Uterus (tissue), 2 donors: ENCODE results near the gene RTL1.

Experiments
- CTCF ChIP-seq, 4 experiments: fragments of 200-600 bp in 2 of 4; fragments of 450-650 bp in 2 of 4; sonication (generic) in 2 of 4; IDR thresholded peaks; one replicate each; pipeline ENCODE4 v1.5.1; 2016 to 2019; ENCODE audit warnings: antibody characterized with exemption in 4 of 4, mild to moderate bottlenecking in 2 of 4, moderate library complexity in 1 of 4
- POLR2A ChIP-seq, 2 donors: fragments of 450-650 bp; IDR thresholded peaks; one replicate each; pipeline ENCODE4 v1.6.1; 2016; ENCODE audit warnings: antibody characterized with exemption in 2 of 2, mild to moderate bottlenecking in 1 of 2, moderate library complexity in 1 of 2

GRCh38 chr14:100883789-100884101 is 19.8 kb downstream of the RTL1 start:
- TF ChIP-seq CTCF (IDR thresholded peaks at IDR 0.05) (no peak), POLR2A (IDR thresholded peaks at IDR 0.05) (no peak)
